ENCODE results near the gene FOXJ3. TPM values are rescaled to one million over a fixed set of nuclear protein-coding genes. Genes with fewer than 3 reads are reported as not detected.

Gene FOXJ3
- total RNA-seq, 4 donors from 2014 or later, result 39.4 to 81.0 (median 56.3) TPM

- H3K27me3 ChIP-seq, result no peaks in the 10 kb centered on the region
- intact Hi-C loops (cut with DNase I; ENCODE audit: low total_unique reads), result no loop called here
- ATAC-seq (no peak), DNase-seq (no peak)
- no peaks in the 10 kb centered on the region for H3K36me3 ChIP-seq
- in situ Hi-C loops (cut with MboI; ENCODE audit: low sequenced_read_pairs in 4 of 4), result no loop called here
- no peaks in the 10 kb centered on the region for H3K9me3 ChIP-seq
- no peak overlapping the region for H3K27ac ChIP-seq
- no peak overlapping the region for H3K4me3 ChIP-seq
- TF ChIP-seq POLR2A (IDR thresholded peaks at IDR 0.05), result no peak
- no peak for TF ChIP-seq CTCF (IDR thresholded peaks at IDR 0.05 in 4 of 5, conservative IDR thresholded peaks at IDR 0.05 in 1 of 5)
- no peaks in the 10 kb centered on the region for H3K4me1 ChIP-seq
These were observed 182.9 kb downstream of the FOXJ3 start for GRCh38 chr1:42152119-42152518.

GRCh38 chr1:42150651-42151050, 184.4 kb downstream of the FOXJ3 start:
- no peak for DNase-seq
- in situ Hi-C loops (cut with MboI; ENCODE audit: low sequenced_read_pairs in 4 of 4) (no loop called here), intact Hi-C loops (cut with DNase I; ENCODE audit: low total_unique reads) (no loop called here)
- Histone ChIP-seq H3K27ac (no peak overlapping the region), H3K36me3 (no peaks in the 10 kb centered on the region), H3K4me1 (no peaks in the 10 kb centered on the region), H3K4me3 (no peak overlapping the region), H3K27me3 (peaks cover 3 to 8% (median 7%) of the 10 kb centered on the region in 3 donors), H3K9me3 (no peaks in the 10 kb centered on the region)
- no peak for ATAC-seq
- no peak for TF ChIP-seq POLR2A (IDR thresholded peaks at IDR 0.05)
- TF ChIP-seq CTCF (IDR thresholded peaks at IDR 0.05 in 4 of 5, conservative IDR thresholded peaks at IDR 0.05 in 1 of 5), result no peak

- ATAC-seq, result no peak
- no peaks in the 10 kb centered on the region for H3K4me1 ChIP-seq
- in situ Hi-C loops (cut with MboI; ENCODE audit: low sequenced_read_pairs in 4 of 4), result loop anchor here in 1 of 4 donors (25.0 kb wide), 2 partner anchors 589 to 914 kb away; partner anchors contain the start of gene CLDN19
- intact Hi-C loops (cut with DNase I; ENCODE audit: low total_unique reads), result loop anchor here (10.0 kb wide), 2 partner anchors 597 to 927 kb away; partner anchors contain the start of gene CLDN19
- no peak overlapping the region for H3K4me3 ChIP-seq
- H3K27me3 ChIP-seq, result peaks cover 7 to 20% (median 12%) of the 10 kb centered on the region in 3 donors
- H3K27ac ChIP-seq, result no peak overlapping the region
- no peak for DNase-seq
- TF ChIP-seq POLR2A (IDR thresholded peaks at IDR 0.05) (no peak), CTCF (IDR thresholded peaks at IDR 0.05 in 4 of 5, conservative IDR thresholded peaks at IDR 0.05 in 1 of 5) (no peak)
- H3K36me3 ChIP-seq, result no peaks in the 10 kb centered on the region
- no peaks in the 10 kb centered on the region for H3K9me3 ChIP-seq
These were observed 186.9 kb downstream of the FOXJ3 start for GRCh38 chr1:42148166-42148565.

GRCh38 chr1:42146626-42147320, 188.3 kb downstream of the FOXJ3 start:
- ATAC-seq, result peak in 1 of 2 donors; percentile 65
- H3K27me3 ChIP-seq, result peaks cover 7 to 22% (median 21%) of the 10 kb centered on the region in 3 donors
- in situ Hi-C loops (cut with MboI; ENCODE audit: low sequenced_read_pairs in 4 of 4), result loop anchor here in 1 of 4 donors (25.0 kb wide), 2 partner anchors 591 to 916 kb away; partner anchors contain the start of gene CLDN19
- no peak overlapping the region for H3K4me3 ChIP-seq
- no peak overlapping the region for H3K27ac ChIP-seq
- no peaks in the 10 kb centered on the region for H3K9me3 ChIP-seq
- peak in 1 of 2 donors; percentile 28 for DNase-seq
- intact Hi-C loops (cut with DNase I; ENCODE audit: low total_unique reads), result loop anchor here (1.0 to 10.0 kb wide), 3 partner anchors 27 to 928 kb away; partner anchors contain the start of gene CLDN19
- H3K36me3 ChIP-seq, result no peaks in the 10 kb centered on the region
- H3K4me1 ChIP-seq, result no peaks in the 10 kb centered on the region
- TF ChIP-seq CTCF (IDR thresholded peaks at IDR 0.05 in 4 of 5, conservative IDR thresholded peaks at IDR 0.05 in 1 of 5) (peak; percentile 68 to 85 (median 73)), POLR2A (IDR thresholded peaks at IDR 0.05) (no peak)
